GM18951 (cell line): ENCODE measurements around the gene MYH2.
"Not testable (repeated sequence)": the region's sequence is repeated elsewhere in the genome, so short reads cannot be mapped to it uniquely, and the experiment has no call there.

Experiments used
- POLR2A ChIP-seq: IDR thresholded peaks from 4 replicates; pipeline ENCODE4 v1.6.1; 2011; ENCODE audit warnings: mild to moderate bottlenecking; ENCODE audit not compliant: insufficient read length, insufficient read depth; ENCODE audit errors: extremely low read depth
- in situ Hi-C: fragments of 300-500 bp; cut with MboI; formaldehyde crosslinking; loops from one replicate; pipeline ENCODE4 v1.12.0; 2022; ENCODE audit warnings: low sequenced_read_pairs, mixed read lengths, inconsistent platforms; ENCODE audit not compliant: unreplicated experiment

Gene MYH2

DNA sequence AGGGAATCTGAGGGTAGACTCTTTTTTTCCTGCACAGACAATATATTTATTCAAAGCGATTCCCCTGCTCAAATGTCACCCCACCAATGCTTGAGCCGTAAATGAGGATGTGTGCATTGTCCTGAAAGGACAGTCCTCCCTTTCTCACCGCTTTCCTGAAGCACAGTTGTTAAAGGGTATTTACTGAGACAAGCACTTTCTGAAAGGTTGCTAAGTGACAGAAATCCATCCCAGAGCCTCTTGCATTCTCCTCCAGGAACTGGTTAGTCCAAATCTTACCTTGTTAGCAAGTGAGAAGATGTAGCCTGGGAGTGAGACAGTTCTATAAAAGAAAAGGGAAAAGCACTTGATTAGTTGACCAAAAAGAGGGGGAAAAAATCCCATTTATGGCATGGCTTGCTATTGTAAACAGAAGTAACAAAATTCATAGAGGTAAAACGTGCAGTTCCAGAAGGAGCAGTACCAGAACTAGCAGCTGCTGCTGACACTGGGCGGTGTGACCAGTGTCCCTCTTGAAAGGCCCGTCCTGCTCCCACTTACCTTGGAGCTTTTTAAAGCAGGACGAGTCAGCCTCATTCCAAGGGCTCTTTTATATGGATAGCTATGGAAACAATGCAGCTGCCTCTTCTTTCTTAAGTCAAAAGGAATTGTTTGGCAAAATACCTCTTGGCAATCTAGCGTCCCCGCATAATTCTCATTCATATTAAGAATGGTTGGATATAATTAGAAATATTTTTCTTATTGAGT is at the start of gene MYH2:
Gene MYH2, minus strand, starts transcription at position 563 of the 747 bp plus-strand sequence. CDS start 1,738 bp downstream, outside the sequence.
- in situ Hi-C loops: no loop called here
- TF ChIP-seq POLR2A: no peak

- TF ChIP-seq POLR2A: no peak
- in situ Hi-C loops: no loop called here
Measured at GRCh38 chr17:10598621-10599020, 49.2 kb upstream of the MYH2 start.

- no peak for TF ChIP-seq POLR2A
- in situ Hi-C loops: no loop called here
Measured at GRCh38 chr17:10589553-10590145, 40.2 kb upstream of the MYH2 start.

- no peak for TF ChIP-seq POLR2A
- in situ Hi-C loops: no loop called here
Measured at GRCh38 chr17:10585529-10585928, 36.1 kb upstream of the MYH2 start.

DNA sequence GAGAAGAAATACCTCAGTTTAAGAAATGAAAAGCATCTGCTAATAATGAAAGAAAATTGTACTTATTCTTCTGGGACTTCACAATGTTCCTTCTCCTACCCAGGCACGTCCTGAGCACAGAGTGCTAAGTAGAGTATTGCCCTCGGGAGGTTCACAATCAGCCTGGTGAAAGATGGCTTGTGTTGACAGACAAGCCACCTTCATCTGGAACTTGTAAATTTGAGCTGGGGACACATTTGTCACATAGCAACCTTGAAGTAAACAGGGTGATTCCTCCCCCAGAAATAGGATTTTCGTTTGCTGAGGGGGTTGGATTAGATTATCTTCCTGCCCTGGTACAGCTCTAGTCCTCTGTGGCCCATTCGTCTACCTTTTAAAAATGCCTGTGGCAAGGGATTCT is 34.4 kb upstream of the MYH2 start:
- TF ChIP-seq POLR2A: no peak
- in situ Hi-C loops: no loop called here

GRCh38 chr17:10579270-10579669 is 29.8 kb upstream of the MYH2 start:
- in situ Hi-C loops: no loop called here

DNA sequence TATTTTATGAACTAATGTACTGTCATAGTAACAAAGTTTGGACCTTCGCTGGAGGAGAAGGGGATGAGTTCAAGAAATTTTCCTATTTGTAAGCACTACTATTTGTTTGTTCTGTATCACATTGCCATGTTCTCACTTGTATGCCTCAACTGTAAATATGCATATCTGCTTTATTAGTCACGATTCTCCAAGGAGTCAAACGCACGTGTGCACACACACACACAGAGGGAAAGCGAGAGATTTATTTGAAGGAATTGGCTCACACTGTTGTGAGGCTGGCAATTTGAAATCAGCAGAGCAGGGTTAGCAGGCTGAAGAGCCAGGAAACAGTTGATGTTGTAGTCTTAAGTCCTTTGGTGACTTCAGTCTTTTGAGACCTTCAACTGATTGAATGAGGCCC is 24.9 kb upstream of the MYH2 start:
- no peak for TF ChIP-seq POLR2A
- in situ Hi-C loops: no loop called here

More at GRCh38 chr17:10579270-10579669, 29.8 kb upstream of the MYH2 start:
- TF ChIP-seq POLR2A: no peak

GRCh38 chr17:10563991-10564660 is 14.7 kb upstream of the MYH2 start:
- in situ Hi-C loops: no loop called here
- no peak for TF ChIP-seq POLR2A

DNA sequence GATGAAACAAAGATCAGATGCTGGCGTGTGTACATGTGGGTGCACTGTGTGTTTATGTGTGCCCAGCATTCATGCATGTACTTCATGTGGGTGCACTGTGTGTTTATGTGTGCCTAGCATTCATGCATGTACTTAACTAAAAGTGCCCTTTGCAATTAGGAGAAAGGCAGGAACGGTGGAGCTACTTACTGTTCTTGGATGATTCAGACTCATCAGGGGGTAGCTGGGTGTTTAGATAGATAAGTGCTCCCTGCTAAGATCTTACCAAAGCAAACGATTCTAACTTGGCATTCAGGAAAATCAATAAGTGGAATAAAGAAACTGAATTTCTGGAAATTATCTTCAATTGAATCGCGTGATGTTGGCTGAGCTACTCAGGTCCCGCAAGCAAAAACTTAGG is 8.6 kb upstream of the MYH2 start:
- in situ Hi-C loops: no loop called here
- TF ChIP-seq POLR2A: no peak

DNA sequence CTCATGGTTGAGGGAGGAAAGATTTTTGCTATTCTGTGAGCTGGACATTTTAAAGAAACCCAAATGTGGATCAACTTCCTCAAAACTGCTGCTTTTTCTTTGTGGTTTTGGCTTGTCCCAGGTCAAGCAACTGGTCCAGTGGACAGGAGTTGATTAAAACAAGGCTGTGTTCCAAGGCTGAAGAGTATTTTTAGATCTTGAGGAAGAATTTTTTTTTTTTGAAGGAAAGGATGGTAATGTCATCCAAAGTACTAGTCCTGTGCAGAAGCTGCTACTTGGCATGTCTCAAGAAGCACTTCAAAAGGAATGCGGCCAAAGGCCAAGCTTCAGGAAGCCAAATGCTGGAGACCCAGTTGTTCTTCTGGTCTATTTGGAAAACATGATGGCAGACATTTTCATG is 8.0 kb upstream of the MYH2 start:
- in situ Hi-C loops: no loop called here

DNA sequence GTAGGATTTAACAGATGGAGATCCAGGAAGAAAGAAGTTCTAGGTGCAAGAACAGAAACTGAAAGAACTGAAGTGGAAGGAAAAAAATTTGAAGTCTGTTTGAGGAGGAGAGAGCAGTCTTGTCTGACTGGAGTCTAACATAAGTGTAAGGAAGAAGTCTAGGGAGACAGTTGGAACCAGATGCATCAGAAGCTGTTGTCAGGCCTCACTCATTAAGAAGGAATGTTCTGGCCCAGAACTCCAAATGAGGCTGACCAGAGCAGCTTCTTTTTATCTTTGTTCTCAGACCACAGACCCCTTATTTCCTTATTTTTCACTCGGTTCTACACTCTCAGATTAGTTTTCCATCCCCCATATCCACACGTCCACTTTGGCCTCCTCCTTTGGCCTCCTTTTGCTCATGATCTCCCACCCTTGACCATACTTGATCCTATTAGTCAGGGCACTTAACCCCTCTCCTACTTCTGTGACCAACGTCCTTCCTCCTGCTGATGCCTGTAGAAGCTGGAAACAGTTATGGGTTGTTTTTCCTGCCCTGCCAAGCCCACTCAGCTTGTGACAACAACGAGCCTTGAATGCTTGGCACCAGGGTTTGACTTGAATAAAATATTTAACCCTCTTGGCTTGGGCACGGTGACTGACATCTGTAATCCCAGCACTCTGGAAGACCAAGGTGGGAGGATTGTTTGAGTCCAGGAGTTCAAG is 7.0 kb upstream of the MYH2 start:
- in situ Hi-C loops: no loop called here
- no peak for TF ChIP-seq POLR2A

More for the DNA sequence above, 8.0 kb upstream of the MYH2 start:
- no peak for TF ChIP-seq POLR2A

- TF ChIP-seq POLR2A: no peak
- in situ Hi-C loops: no loop called here
Measured at GRCh38 chr17:10550014-10550413, 556 bp upstream of the MYH2 start.

DNA sequence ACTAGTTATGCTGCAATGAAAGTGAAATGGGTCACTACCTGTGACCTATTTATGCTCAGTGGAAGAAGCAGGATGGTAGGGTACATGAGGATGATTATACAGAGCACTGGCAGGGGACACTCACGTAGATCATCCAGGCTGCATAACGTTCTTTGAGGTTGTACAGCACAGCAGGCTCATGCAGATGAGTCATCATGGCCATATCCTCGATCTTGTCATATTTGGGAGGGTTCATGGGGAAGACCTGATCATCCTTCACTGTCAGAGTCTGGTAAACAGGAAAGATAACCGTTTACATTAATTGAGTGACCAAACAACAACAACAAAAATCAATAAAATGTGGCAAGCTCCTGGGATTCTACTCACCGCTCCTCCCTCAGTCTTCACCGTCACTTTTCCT is 2.1 kb downstream of the MYH2 start:
- in situ Hi-C loops: no loop called here
- no peak for TF ChIP-seq POLR2A

DNA sequence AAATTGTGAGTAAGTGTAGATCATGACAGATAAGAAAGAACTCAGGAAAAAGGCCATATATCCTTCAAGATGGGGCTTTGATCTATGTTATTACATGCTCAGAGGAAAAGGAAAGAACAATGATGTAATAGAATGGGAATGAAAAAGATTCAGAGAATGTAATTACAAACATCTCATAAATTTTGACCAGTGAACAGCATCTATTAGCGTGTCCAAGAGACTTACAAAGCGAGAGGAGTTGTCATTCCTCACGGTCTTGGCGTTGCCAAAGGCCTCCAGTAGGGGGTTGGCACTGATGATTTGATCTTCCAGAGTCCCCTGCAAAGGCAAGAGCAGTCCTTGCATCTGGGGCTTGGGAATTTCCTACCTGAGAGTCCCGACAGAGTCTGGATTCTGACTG is 6.0 kb downstream of the MYH2 start:
- in situ Hi-C loops: not testable (repeated sequence)

DNA sequence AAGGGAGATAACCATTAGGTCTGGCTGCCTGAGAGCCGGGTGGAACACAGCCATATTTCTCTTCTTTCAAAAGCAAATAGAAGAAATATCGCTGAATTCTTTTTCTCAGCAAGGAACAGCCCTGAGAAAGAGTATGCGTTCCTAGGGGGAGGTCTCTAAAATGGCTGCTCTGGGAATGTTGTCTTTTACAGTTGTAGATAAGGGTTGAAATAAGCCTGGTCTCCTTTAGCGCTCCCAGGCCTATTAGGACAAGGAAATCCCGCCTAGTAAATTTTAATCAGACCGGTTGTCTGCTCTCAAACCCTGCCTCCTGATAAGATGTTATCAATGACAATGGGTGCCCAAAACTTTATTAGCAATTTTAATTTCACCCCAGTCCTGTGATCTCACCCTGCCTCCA is 8.3 kb downstream of the MYH2 start:
- in situ Hi-C loops: not testable (repeated sequence)
